ENCODE data around the gene TCF25.
"Not testable (repeated sequence)": the region's sequence is repeated elsewhere in the genome, so short reads cannot be mapped to it uniquely, and the experiment has no call there.

The TCF25 gene, protein sequence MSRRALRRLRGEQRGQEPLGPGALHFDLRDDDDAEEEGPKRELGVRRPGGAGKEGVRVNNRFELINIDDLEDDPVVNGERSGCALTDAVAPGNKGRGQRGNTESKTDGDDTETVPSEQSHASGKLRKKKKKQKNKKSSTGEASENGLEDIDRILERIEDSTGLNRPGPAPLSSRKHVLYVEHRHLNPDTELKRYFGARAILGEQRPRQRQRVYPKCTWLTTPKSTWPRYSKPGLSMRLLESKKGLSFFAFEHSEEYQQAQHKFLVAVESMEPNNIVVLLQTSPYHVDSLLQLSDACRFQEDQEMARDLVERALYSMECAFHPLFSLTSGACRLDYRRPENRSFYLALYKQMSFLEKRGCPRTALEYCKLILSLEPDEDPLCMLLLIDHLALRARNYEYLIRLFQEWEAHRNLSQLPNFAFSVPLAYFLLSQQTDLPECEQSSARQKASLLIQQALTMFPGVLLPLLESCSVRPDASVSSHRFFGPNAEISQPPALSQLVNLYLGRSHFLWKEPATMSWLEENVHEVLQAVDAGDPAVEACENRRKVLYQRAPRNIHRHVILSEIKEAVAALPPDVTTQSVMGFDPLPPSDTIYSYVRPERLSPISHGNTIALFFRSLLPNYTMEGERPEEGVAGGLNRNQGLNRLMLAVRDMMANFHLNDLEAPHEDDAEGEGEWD

DNA sequence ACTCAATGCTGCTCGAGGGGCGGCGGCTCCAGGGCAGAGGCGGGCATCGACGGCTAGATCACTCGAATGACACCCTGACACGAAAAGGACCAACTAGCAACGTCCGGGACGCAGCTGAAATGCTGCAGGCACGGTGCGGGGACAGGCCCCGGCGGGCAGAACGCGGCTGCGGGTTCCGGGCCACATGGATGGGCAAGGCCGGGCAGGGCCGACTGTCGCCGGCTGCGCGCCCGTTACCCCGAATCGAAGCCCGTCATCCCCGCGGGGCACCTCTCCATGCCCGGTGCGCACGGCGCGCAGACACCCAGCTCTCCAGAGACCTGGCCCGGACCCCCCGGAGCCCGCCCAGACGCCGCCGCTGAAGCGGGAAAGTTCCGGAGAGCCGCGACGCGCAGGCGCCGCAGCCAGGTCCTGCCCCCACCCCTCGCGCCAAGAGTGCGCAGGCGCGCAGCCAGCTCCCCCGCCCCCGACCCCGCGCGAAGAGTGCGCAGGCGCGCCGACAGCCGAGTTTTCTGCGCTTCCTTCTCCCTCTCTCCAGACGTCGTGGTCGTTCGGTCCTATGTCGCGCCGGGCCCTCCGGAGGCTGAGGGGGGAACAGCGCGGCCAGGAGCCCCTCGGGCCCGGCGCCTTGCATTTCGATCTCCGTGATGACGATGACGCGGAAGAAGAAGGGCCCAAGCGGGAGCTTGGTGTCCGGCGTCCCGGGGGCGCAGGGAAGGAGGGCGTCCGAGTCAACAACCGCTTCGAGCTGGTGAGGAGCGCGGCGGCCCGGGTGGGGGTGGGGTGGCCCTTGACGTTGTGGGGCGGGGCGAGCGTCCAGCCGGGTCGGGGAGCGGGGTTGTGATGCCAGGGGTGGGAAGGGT is at the start of gene TCF25:
TSS of gene TCF25 (plus strand) at position 484 of the 863 bp plus-strand sequence. CDS start at position 560, 76 bp downstream.
- peak; percentile 55 for DNase-seq

DNA sequence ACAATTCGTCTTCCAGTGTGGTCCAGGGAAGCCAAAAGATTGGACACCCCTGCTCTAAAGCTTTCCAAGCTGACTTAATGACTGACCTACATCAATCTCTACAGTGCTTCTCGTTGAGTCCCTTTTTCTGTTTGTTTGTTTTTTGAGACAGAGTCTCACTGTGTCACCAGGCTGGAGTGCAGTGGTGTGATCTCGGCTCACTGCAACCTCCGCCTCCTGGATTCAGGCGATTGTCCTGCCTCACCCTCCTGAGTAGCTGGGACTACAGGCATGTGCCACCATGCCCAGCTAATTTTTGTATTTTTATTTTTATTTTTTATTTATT is 49.6 kb upstream of the TCF25 start:
- not testable (repeated sequence) for DNase-seq

DNA sequence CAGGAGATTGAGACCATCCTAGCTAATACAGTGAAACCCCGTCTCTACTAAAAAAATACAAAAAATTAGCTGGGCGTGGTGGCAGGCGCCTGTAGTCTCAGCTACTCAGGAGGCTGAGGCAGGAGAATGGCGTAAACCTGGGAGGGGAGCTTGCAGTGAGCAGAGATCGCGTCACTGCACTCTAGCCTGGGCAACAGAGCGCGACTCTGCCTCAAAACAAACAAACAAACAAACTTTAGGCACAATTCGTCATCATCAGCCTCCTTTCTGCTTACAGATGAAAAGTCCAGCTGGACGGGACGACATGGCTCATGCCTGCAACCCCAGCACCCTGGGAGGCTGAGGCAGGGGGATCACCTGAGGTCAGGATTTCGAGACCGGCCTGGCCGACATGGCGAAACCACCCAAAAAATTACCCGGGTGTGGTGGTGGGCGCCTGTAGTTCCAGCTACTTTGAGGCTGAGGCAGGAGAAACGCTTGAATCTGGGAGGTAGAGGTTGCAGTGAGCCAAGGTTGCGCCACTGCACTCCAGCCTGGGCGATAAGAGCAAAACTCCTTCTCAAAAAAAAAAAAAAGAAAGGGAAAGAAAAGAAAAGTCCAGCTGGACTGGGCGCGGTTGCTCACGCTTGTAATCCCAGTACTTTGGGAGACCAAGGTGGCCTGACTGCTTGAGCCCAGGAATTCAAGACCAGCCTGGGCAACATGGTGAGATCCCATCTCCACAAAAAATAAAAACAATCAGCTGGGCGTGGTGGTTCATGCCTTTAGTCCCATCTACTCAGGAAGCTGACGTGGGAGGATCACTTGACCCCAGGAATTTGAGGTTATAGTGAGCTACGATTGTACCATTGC is 46.6 kb upstream of the TCF25 start:
- no peak for DNase-seq

DNA sequence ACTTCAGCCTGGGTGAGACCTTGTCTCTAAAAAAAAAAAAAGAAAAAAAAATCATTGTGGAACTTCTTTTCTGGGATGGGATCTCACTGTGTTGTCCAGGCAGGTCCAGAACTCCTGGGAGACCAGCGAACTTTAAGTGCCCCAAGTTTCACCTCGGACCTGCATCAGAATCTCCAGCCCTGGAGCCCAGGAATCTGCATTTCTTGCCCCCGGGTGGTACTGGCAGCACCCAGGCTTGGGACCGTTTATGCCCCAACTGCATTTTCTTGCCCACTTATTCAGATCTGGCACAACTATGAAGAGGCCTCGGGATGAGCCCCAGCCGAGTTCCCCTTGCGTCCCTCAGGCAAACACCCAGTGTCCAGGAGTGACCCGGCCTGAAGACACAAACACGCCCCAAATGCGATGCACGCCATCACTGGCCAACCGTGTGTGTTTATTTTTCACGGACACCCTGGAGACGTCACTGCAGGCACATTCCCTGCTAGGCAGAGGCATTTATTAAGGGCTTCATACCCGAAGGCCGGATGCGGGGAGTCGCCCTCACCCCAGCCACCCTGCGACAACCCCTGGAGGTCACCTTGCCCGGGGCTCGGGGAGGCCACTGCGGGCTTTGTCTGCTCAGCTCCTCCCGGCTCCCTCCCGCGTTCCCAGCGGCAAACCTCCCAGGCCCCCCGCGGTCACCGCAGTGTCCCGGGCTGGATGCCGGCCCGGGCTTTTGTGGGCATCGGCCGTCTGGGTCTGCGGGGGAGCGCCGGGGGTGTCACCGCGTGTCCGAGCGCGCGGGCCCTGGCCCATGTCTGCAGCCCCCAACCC is 45.8 kb upstream of the TCF25 start:
- DNase-seq, result no peak

DNA sequence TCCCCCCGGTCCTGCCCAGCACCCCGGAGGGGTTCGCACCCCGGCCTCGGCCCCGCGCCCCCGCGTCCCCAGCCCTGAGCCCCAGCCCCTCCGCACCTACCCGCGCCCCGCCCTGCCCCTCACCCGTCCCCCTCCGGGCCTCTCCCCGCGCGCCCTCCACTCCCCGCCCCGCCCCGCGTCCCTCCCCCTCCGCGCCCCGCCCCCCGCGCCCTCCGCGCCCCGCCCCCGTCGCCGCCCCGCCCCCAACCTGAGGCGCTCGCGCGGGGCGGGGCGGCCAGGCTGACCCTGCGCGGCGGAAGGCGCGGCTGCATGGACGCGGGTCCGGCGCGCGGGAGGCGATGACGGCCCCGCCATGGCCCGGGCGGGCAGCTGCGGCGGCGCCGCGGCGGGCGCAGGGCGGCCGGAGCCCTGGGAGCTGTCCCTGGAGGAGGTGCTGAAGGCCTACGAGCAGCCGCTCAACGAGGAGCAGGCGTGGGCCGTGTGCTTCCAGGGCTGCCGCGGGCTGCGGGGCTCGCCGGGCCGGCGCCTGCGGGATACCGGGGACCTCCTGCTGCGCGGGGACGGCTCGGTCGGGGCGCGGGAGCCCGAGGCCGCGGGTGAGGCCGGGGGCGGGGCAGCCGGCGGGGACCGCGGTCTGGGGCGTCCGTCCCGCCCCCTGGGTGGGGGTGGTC is 45.1 kb upstream of the TCF25 start, which contains the start of gene SPIRE2:
TSS of gene SPIRE2 (plus strand) at position 277 of the 671 bp plus-strand sequence. CDS start at position 353, 76 bp downstream.
- peak; percentile 22 for DNase-seq

DNA sequence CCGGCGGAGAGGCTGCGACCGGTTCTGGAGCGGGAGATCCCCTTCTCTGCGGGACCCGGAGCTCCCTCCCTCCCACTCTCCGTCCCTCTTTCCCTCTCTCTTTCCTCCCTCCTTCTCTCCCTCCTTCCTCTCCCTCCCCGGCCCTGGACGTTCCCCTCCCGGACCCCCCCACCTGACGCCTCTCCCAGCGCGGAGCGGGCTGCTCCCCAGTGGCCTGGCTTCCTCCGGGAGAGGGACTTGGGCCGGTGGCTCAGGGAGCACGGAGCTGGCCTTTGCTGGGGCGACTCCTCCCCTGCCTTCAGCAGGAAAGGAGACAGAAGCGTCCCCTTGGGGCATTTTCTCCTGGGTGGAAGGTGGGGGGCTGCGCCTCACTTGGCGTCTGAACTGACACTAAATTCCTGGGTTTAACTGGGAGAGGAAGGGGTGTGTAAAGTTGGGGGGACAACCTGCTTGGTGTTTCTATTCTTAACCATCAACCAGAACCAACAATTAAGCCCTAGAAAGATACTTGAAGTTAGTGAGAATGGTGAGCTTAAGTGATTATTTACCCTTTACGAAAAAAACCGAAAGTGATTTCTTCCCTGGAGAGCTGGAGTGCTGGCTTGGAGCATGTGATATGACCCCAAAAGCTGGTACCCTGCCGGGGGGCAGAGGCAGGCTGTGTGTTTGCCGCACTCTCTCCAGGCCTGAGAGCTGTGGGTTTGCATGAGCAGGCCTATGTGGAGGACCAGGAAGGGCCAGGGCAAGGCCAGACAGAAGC is 44.3 kb upstream of the TCF25 start:
- no peak for DNase-seq

DNA sequence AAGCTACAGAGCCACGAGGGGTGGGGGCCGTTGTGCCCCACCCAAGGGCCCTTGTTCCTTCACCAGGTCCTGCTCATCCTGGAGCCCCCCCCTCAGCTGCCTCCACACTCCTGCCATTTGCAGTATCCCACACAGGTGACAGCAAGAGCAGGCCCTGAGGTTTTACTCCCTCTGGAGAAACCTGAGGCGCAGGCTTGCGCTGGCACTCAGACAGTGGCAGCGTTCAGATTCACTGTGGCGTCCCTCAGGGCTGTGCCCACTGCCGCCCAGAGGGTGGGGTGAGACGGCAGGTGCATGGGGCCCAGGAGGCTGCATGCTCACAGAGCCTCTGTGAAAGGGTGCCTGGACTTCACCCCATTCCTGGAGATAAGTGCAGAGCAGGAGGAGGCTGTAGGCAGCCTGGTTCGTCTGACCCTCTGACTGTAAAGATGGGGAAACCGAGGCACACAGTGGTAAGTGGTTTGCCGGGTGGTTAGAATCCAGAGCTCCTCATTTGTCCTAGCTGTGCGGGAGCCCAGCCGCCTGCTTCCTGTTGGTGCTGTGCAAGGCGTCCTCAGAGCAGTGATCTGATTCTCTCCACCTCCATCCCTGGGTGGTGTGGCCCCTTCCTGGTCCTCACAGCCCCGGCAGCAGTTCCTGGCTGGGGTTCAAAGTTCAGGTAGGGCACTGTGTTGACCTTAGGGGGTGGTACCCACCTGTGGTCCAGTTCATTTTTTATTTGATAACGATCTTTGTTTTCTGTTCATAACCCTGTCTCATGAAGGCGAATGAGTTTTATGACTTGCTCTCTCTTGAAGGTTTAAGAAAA is 43.6 kb upstream of the TCF25 start:
- DNase-seq, result no peak

DNA sequence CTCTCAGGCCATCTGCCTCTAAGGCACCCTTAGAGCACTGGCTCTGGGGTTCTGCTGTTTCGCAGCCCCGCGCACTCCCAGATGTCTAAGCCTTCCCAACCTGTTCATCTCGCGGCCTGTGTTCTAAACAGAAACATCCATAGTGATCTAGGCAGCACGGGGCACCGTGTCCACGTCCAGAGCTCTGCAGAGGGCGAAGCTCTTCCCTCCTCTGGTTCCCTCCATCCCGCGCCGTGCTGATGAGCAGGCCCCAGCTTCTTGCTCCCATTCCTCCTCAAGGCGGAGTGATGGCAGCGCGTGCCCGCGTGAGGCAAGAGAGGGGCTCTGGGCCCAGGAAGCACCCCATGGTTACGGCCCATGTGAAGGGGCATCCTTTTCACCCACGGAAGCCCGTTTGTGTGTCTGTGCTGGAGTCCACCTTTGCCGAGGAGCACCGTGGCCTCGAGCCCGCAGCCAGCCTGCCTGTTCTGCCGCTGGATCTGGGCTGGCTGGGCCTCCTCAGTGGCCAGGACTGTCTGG is 41.5 kb upstream of the TCF25 start:
- DNase-seq, result no peak

DNA sequence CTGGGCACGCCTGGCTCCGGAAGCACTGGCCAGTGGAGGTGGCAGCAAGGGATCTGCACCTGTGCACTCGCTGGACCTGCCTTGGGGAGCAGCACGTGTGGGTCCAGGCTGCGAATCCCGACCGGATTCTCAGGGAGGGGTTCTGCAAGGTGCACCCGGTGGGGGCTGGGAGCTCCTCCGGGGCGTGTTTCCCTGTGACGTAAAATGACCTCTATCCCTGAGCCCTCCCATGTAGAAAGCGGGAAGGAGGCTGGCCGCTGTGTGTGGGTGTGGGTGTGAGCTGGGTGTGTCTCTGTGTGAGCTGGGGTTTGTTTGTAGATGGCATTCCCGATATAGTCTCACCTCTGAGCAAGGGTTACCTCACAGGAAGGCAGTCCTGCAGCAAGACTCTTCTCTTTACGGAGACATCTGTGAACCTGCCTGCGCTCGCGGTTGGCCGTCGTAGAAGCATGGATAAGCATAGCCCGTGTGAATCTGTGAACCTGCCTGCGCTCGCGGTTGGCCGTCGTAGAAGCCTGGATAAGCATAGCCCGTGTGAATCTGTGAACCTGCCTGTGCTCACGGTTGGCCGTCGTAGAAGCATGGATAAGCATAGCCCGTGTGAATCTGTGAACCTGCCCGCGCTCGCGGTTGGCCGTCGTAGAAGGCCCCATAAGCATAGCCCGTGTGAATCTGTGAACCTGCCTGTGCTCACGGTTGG is 39.6 kb upstream of the TCF25 start:
- not testable (repeated sequence) for DNase-seq

DNA sequence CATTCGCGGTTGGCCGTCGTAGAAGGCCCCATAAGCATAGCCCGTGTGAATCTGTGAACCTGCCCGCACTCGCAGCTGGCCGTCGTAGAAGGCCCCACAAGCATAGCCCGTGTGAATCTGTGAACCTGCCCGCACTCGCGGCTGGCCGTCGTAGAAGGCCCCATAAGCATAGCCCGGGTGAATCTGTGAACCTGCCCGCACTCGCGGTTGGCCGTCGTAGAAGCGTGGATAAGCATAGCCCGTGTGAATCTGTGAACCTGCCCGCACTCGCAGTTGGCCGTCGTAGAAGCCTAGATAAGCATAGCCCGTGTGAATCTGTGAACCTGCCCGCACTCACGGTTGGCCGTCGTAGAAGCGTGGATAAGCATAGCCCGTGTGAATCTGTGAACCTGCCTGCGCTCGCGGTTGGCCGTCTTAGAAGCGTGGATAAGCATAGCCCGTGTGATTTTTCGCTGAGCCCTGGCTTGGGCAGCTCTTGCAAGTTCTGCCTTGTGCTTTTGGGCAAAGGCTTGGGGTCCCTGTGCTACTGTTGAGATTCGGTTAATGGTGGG is 38.5 kb upstream of the TCF25 start:
- DNase-seq, result not testable (repeated sequence)

DNA sequence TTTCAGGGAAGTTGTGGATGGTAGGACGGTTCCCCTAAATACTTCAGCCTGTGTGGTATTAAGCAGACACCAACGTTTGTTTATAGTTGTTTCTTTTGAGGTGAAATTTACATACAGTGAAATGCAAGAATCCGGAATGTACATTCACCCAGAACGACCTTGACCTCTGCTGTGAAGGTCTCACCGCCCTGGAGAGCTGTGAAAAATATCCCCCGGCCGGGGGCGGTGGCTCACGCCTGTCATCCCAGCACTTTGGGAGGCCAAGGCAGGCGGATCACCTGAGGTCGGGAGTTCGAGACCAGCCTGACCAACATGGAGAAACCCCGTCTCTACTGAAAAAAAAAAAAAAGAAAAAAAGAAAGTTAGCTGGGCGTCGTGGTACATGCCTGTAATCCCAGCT is 36.9 kb upstream of the TCF25 start:
- not testable (repeated sequence) for DNase-seq

DNA sequence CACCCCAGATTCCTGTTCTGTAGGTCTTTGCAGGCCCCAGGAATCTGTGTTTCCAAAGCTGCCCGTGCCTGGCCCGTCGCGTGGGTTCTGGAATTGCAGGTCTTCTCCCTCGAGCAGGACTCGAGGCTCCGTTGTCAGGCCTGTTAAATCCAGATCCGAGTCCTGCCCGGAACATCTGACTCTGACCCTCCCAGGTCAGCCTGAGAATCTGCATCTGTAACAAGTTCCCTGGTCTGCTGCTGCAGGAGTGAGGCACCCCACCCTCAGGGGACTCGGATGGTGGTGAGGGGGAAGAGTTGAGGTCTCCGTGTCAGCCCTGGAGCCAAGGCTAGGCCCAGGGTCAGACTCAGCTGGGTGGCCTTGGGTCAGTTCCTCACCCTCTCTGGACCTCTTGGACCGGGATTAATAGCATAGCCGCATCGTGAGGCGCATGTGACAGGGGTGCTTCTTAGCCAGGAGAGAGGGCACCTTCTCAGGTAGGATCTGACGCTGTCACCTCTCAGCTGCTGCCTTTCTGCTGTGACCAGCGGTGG is 36.3 kb upstream of the TCF25 start:
- DNase-seq, result no peak

DNA sequence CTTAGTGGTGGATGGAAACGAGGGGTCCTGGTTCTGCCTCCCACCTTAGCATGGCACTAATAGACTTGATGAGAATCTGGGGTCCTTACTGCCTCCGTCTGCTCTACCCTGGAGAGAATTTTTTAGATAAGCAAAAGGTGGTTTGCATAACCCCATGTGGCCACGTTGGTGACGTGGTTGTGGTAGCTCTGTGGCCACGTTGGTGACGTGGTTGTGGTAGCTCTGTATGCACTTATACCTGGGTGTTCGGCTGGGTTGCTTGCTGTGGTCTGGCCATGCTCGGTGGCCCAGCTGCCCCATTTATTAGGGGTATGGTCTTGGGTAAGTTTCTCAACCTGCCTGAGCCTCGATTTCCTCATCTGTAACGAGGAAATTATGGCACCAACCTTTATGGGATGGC is 32.1 kb upstream of the TCF25 start:
- no peak for DNase-seq

DNA sequence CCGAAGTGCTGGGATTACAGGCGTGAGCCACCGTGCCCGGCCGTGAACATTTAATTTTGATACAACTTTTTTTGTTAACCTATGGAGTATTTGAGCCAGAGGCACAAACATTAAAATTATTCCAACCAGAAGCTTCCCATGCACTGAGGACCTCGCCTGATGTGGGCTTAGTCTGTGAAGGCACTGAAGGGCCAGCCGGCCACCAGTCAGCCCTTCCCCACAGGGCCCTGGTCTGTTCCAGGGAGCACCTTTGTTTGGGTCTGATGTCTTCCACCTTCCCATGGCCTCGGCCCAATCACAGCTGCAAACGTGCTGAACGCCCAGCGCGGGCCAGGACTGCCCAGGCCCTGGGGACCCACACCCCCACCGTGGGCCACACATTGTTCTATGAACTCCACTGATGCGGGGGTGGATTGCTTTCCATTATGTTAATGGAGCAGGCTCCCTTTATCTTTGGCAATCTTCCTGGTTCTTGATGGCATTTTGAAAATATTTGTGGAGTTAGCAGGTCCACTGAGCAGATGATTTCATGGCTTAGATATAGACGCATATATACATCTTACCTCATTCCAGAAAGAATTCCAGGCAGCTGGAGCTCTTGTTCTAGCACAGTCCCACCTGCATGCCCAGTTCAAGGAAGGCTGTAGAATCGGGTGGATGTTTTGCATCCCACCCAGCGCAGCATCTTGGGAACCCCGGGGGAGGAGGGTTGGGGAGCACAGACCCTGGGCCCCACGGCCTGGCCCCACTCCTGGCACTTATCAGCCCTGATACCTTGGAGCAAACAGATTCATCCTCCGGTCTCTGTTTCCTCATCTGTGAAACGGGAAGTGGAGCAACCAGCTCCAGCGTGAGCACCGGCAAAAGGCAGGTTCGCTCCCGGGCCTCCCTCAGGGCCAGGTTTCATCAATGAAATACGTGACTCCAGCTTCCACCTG is 30.7 kb upstream of the TCF25 start:
- DNase-seq, result no peak

DNA sequence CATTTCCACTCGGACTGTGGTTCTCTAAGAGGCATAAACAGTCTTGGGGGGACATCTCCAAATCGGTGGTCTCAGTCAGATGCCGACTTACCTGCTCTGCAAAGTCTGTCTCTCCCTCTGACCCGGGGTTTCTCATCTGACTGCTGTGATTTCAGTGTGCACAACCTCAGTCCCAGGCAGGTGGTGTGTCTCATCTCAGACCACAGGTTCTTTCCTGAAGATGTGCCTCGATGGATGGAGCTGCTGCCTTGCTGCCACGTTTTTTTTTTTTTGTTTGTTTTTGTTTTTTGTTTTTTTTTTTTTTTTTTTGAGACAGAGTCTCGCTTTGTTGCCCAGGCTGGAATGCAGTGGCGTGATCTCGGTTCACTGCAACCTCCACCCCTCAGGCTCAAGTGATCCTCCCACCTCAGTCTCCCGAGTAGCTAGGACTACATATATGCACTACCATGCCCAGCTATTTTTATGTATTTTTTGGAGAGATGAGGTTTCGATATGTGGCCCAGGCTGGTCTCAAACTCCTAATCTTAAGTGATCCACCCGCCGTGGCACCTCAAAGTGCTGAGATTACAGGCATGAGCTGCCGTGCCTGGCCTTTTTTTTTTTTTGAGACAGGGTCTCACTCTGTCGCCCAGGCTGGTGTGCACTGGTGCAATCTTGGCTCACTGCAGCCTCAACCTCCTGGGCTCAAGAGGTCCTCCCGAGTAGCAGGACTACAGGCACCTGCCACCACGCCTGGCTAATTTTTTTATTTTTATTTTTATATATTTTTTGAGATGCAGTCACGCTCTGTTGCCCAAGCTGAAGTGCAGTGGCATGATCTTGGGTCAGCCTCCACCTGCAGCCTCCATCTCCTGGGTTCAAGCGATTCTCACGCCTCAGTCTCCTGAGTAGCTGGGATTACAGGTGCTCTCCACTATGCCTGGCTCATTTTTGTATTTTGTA is 29.7 kb upstream of the TCF25 start:
- no peak for DNase-seq

Data from NCI-H1105 (cell line).